Spleen (tissue), 7 donors: ENCODE data around the gene GMDS.

Experiments used
- CTCF ChIP-seq, 11 experiments: fragments of 200-600 bp in 7 of 11; fragments of 450-650 bp in 4 of 11; sonication (generic) in 4 of 11; IDR thresholded peaks in 8 of 11; conservative IDR thresholded peaks in 3 of 11; 1 replicate in 7 of 11; 2 replicates in 4 of 11; pipeline versions ENCODE4 v1.4.0 to v1.8.0; 2016 to 2021; ENCODE audit warnings: antibody characterized with exemption in 11 of 11, inconsistent platforms in 4 of 11, mild to moderate bottlenecking in 1 of 11
- POLR2A ChIP-seq, 3 donors: fragments of 450-650 bp; IDR thresholded peaks; one replicate each; pipeline ENCODE4 v1.5.1; 2017; ENCODE audit warnings: antibody characterized with exemption in 3 of 3, mild to moderate bottlenecking in 1 of 3
- POLR2AphosphoS5 ChIP-seq, 3 donors: sonication (generic); formaldehyde crosslinking; IDR thresholded peaks; one replicate each; pipeline ENCODE4 v1.5.1; 2017; ENCODE audit warnings: antibody characterized with exemption in 3 of 3
- donor health status: DM: no; HTN: no; CAD: no; lungs with moderate emphysema.
- donor health status: DM: no; HTN: no; CAD: no.
- donor health status: DM: no; HTN: no; CAD: no.

DNA sequence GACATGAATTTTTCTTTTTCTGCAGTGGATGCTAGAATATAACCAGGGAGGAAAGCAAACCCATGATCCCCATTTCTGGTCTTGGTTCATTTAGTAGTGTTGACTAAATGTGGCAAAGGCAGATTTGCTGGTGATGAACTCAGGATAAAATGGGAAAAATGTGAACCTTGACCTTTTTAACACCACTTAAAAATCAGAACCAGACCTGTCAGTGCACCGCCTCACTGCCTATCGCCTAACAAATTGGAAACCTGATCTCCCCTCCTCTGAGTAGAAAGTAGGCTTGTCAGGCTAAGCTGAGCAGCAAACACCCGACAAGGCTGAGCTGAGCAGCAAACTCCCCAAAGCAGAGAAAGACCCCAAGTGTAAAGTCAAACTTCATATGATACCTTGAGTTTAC, 380.9 kb downstream of the GMDS start:
- TF ChIP-seq CTCF (IDR thresholded peaks at IDR 0.05 in 8 of 11, conservative IDR thresholded peaks at IDR 0.05 in 3 of 11): no peak
- TF ChIP-seq POLR2A (IDR thresholded peaks at IDR 0.05): no peak
- TF ChIP-seq POLR2AphosphoS5 (IDR thresholded peaks at IDR 0.05): no peak
